IPS-15b (cell line): ENCODE measurements around the gene ZNF555.
"Not testable (repeated sequence)": the region's sequence is repeated elsewhere in the genome, so short reads cannot be mapped to it uniquely, and the experiment has no call there.

Experiments used
- H3K27me3 ChIP-seq: one replicate; pipeline ENCODE4 v1.6.1; 2013; ENCODE audit warnings: low read length; ENCODE audit not compliant: control insufficient read depth, insufficient read depth
- H3K36me3 ChIP-seq: one replicate; pipeline ENCODE4 v1.6.1; 2013; ENCODE audit warnings: low read length; ENCODE audit not compliant: control insufficient read depth, insufficient read depth
- H3K4me1 ChIP-seq: one replicate; pipeline ENCODE4 v1.6.1; 2013; ENCODE audit warnings: mild to moderate bottlenecking, low read length; ENCODE audit not compliant: control insufficient read depth, insufficient read depth
- H3K4me3 ChIP-seq: one replicate; pipeline ENCODE4 v1.5.1; 2013; ENCODE audit warnings: low read depth, low read length
- H3K9ac ChIP-seq: one replicate; pipeline ENCODE4 v1.6.1; 2013; ENCODE audit warnings: low read depth, mild to moderate bottlenecking, low read length
- H3K9me3 ChIP-seq: one replicate; pipeline ENCODE4 v1.6.1; 2013; ENCODE audit warnings: mild to moderate bottlenecking, low read length; ENCODE audit not compliant: control insufficient read depth, insufficient read depth

ZNF555 gene

GRCh38 chr19:2866495-2867024 is 25.3 kb downstream of the ZNF555 start:
- peaks cover 5% of the 10 kb centered on the region for H3K9me3 ChIP-seq
- H3K9ac ChIP-seq, result no peak overlapping the region
- H3K4me1 ChIP-seq, result no peaks in the 10 kb centered on the region
- H3K36me3 ChIP-seq, result no peaks in the 10 kb centered on the region
- no peak overlapping the region for H3K4me3 ChIP-seq
- H3K27me3 ChIP-seq, result no peaks in the 10 kb centered on the region

- Histone ChIP-seq H3K36me3 (no peaks in the 10 kb centered on the region), H3K4me3 (no peak within 1 kb of the TSS), H3K9me3 (peaks cover 5% of the 10 kb centered on the region), H3K4me1 (no peaks in the 10 kb centered on the region), H3K27me3 (no peaks in the 10 kb centered on the region), H3K9ac (no peak within 1 kb of the TSS)
Measured at GRCh38 chr19:2867025-2867991, 26.0 kb downstream of the ZNF555 start, which contains the start of gene ZNF556. Gene ZNF556, plus strand, starts transcription at chr19:2867335. Its CDS starts 87 bp downstream, at chr19:2867422.

GRCh38 chr19:2869618-2870017 is 28.3 kb downstream of the ZNF555 start:
- no peak overlapping the region for H3K9ac ChIP-seq
- H3K36me3 ChIP-seq, result no peaks in the 10 kb centered on the region
- no peaks in the 10 kb centered on the region for H3K27me3 ChIP-seq
- no peaks in the 10 kb centered on the region for H3K4me1 ChIP-seq
- H3K9me3 ChIP-seq, result peaks cover 2% of the 10 kb centered on the region
- no peak overlapping the region for H3K4me3 ChIP-seq

- H3K9ac ChIP-seq, H3K4me1 ChIP-seq, H3K36me3 ChIP-seq, H3K9me3 ChIP-seq, H3K27me3 ChIP-seq, H3K4me3 ChIP-seq: not testable (repeated sequence)
Measured at GRCh38 chr19:2872175-2872574, 30.9 kb downstream of the ZNF555 start.

- Histone ChIP-seq H3K9me3 (peaks cover 13% of the 10 kb centered on the region), H3K36me3 (no peaks in the 10 kb centered on the region), H3K4me3 (no peak overlapping the region), H3K4me1 (no peaks in the 10 kb centered on the region), H3K27me3 (no peaks in the 10 kb centered on the region), H3K9ac (no peak overlapping the region)
Measured at GRCh38 chr19:2877398-2878331, 36.4 kb downstream of the ZNF555 start.

GRCh38 chr19:2883686-2884439 is 42.6 kb downstream of the ZNF555 start:
- H3K4me1 ChIP-seq, result no peaks in the 10 kb centered on the region
- H3K4me3 ChIP-seq, result no peak overlapping the region
- no peaks in the 10 kb centered on the region for H3K36me3 ChIP-seq
- no peaks in the 10 kb centered on the region for H3K27me3 ChIP-seq
- peaks cover 3% of the 10 kb centered on the region for H3K9me3 ChIP-seq
- H3K9ac ChIP-seq, result no peak overlapping the region

GRCh38 chr19:2885736-2886135 is 44.5 kb downstream of the ZNF555 start:
- Histone ChIP-seq H3K9ac (no peak overlapping the region), H3K4me3 (no peak overlapping the region), H3K9me3 (no peaks in the 10 kb centered on the region)

GRCh38 chr19:2887391-2887914 is 46.2 kb downstream of the ZNF555 start:
- no peak overlapping the region for H3K4me3 ChIP-seq
- H3K27me3 ChIP-seq, result no peaks in the 10 kb centered on the region
- no peaks in the 10 kb centered on the region for H3K9me3 ChIP-seq
- no peaks in the 10 kb centered on the region for H3K36me3 ChIP-seq
- no peaks in the 10 kb centered on the region for H3K4me1 ChIP-seq
- no peak overlapping the region for H3K9ac ChIP-seq

More at GRCh38 chr19:2885736-2886135, 44.5 kb downstream of the ZNF555 start:
- H3K27me3 ChIP-seq, result no peaks in the 10 kb centered on the region
- H3K36me3 ChIP-seq, result no peaks in the 10 kb centered on the region
- H3K4me1 ChIP-seq, result no peaks in the 10 kb centered on the region

- no peaks in the 10 kb centered on the region for H3K36me3 ChIP-seq
- H3K27me3 ChIP-seq, result no peaks in the 10 kb centered on the region
- H3K4me1 ChIP-seq, result no peaks in the 10 kb centered on the region
- no peak overlapping the region for H3K9ac ChIP-seq
- no peak overlapping the region for H3K4me3 ChIP-seq
- no peaks in the 10 kb centered on the region for H3K9me3 ChIP-seq
Measured at GRCh38 chr19:2888731-2889224, 47.5 kb downstream of the ZNF555 start.

GRCh38 chr19:2890531-2890930 is 49.3 kb downstream of the ZNF555 start:
- not testable (repeated sequence) for H3K36me3 ChIP-seq, H3K27me3 ChIP-seq, H3K9me3 ChIP-seq

More at GRCh38 chr19:2890531-2890930, 49.3 kb downstream of the ZNF555 start:
- H3K4me3 ChIP-seq, H3K4me1 ChIP-seq, H3K9ac ChIP-seq: not testable (repeated sequence)
